GM23248 (cell line): ENCODE measurements around the gene SRGAP2B.
"Not testable (repeated sequence)": the region's sequence is repeated elsewhere in the genome, so short reads cannot be mapped to it uniquely, and the experiment has no call there.

Experiments
- EZH2 ChIP-seq: fragments of 200-600 bp; sonication (generic); IDR thresholded peaks from 2 replicates; pipeline ENCODE4 v1.6.1; 2018; ENCODE audit warnings: antibody characterized with exemption, mild to moderate bottlenecking; ENCODE audit not compliant: insufficient read depth, poor library complexity, severe bottlenecking
- EZH2phosphoT487 ChIP-seq: fragments of 200-600 bp; sonication (generic); IDR thresholded peaks from 2 replicates; pipeline ENCODE4 v1.6.1; 2018; ENCODE audit warnings: antibody characterized with exemption, moderate library complexity, mild to moderate bottlenecking, low read depth; ENCODE audit not compliant: insufficient read depth

DNA sequence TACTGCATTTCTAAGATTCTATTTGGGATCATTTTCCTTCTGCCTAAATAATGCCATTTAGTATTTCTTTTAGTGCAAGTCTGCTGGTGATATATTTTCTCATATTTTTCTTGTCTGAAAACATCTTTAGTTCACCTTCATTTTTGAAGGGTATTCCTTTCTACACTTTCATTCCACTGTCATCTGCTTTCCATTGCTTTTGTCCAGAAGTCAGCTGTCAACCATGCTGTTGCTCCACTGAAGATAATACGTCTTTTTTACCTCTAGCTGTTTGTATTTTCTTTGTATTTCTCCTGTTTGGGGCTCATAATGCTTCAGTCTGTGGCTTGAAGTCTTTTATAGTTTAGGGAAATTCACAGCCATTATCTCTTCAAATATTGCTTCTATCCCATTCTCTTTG is 167.8 kb downstream of the SRGAP2B start:
- not testable (repeated sequence) for TF ChIP-seq EZH2, EZH2phosphoT487
